GM21786 (cell line): ENCODE measurements around the gene RABGAP1L.
"Not testable (repeated sequence)": the region's sequence is repeated elsewhere in the genome, so short reads cannot be mapped to it uniquely, and the experiment has no call there.

Source experiments
- ATAC-seq: cut with Tn5 transposase; IDR thresholded peaks from one replicate; pipeline ENCODE4 v1.9.1; 2021; ENCODE audit not compliant: unreplicated experiment

RABGAP1L gene

DNA sequence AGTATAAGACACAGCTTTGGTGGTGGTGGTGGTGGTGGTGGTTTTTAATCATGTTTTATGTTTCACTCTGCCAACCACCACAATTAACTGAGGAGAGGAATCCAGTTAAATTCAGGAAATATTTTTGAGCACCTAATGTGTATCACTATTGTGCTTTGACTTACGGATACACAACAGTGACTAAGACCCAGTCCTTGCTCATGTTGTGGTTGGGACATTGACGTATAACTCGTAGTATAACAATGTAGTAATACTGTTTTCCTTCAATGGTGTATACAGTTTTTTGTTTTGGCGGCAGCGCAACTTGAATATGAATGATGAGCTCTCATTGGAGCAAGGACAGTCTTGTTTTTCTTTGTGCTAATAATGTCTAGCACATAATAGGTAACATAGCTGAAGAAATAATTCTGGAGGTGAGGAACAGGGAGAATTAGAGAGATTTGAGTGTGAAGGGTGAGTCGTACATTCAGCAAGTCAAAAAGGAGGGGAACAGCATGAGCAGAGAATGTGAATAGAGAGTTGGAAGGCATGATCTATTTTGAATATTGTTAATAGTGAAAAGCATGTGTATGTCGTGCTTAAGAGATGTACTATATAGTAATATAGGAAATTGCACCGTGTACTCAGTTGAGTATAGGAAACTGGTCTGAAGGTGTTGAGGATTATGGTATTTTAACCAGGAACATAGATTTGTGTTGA, 845.9 kb downstream of the RABGAP1L start:
- no peak for ATAC-seq

- no peak for ATAC-seq
Observed at GRCh38 chr1:175009532-175009931, 850.2 kb downstream of the RABGAP1L start.

- no peak for ATAC-seq
Observed at GRCh38 chr1:175013445-175013844, 854.1 kb downstream of the RABGAP1L start.

DNA sequence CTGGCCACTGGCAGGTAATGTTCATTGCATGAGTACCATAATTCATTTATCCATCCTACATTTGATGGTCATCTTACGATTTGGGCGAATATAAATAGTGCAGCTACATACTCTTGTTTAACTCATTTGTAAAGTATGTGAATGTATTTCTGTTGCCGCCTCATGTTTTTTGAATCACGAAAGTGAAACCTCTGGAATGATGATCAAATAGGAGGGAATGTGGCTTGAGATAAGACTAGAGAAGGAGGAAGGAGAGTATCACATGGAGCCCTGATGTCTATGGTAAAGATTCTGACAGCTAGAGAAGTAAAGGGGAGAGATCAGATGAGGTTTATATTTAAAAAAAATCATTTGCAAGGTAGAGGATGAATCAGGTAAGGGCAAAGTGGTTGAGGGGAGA, 855.9 kb downstream of the RABGAP1L start:
- no peak for ATAC-seq

GRCh38 chr1:175019524-175019923, 860.2 kb downstream of the RABGAP1L start:
- no peak for ATAC-seq

- peak; percentile 92 for ATAC-seq
Observed at GRCh38 chr1:175023043-175023921, 864.0 kb downstream of the RABGAP1L start, which contains the start of gene MRPS14. TSS of gene MRPS14 (minus strand) at chr1:175023425. CDS start at chr1:175023408, 17 bp downstream.

GRCh38 chr1:175023922-175024242, 864.6 kb downstream of the RABGAP1L start:
- ATAC-seq: not testable (repeated sequence)

- ATAC-seq: no peak
Observed at GRCh38 chr1:175024773-175025172, 865.5 kb downstream of the RABGAP1L start.

GRCh38 chr1:175033953-175034352, 874.6 kb downstream of the RABGAP1L start:
- no peak for ATAC-seq

- no peak for ATAC-seq
Observed at GRCh38 chr1:175034775-175035174, 875.5 kb downstream of the RABGAP1L start.

DNA sequence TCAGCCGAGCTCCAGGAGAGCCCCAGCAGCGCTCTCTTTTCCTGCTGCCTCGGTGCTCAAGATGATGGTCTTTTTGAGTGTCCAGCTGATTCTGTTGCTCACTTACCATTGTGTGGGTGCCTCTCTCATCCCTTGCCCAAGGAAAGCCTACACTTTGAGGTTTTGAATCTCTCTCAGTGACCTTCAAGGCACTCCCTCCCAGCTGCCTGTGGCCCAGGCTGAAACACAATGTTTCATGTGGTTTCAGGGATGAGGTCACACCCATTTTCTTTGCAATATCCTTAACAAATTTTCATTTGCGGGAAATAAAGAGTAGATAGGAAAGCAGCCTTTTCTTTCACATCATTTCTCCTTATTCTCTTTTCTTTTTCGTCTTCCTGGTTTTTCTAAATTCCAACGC, 876.5 kb downstream of the RABGAP1L start:
- no peak for ATAC-seq

DNA sequence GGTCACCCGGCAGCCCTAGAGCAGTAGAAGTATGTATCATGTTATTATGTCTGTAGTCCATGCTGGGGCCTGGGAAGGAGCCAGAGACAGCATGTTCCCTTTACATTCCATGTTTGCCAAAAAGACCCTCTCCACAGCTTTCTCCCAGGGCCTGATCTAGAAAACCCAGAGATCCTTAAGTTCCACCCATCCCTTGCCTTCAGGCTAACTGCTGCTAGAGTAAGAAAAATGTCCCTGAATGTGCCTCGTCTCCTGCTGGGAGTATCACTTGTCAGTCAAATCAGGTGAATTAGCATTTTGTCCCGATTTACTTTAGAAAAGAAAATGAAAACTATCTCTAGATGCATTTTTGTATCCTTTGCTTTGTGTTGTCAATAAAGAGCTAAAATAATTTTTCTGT, 877.2 kb downstream of the RABGAP1L start:
- no peak for ATAC-seq

DNA sequence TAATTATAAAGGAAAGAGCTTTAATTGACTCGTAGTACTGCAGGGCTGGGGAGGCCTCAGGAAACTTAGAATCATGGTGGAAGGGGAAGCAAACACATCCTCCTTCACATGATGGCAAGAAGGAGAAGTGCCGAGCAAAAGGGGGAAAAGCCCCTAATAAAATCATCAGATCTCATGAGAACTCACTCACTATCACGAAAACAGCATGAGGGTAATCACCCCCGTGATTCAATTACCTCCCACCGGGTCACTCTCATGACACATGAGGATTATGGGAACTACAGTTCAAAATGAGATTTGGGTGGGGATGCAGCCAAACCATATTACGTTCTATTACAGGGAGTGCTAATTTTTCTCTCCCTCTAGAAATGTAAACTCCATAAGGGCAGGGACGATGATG, 878.1 kb downstream of the RABGAP1L start:
- no peak for ATAC-seq

DNA sequence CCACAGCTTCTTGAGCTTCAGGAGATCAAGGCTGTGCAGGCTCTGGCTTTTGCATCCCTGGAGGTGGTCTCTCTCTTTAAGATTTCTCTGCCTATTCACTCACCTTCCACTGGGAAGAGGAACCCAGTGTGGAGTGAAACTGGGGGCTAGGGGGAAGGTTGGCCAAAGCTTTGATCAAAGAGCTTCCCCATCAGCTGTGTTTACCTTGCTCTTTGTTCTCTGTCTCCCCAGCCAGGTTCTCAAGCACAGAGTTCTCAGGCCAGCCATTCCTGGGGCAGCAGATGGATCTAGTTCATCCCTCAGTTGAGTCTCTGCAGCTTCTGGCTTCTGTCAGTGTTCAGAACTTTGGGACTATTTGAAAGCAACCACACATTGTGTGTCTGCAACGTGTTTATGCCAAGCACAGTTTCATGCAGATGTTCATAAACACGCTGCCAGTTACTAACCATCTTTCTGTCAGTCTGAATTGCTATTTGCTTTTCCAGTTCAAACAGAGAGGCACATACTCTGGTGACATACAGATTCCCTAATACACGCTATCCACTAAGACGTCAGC, 881.1 kb downstream of the RABGAP1L start:
- ATAC-seq: no peak

- ATAC-seq: no peak
Observed at GRCh38 chr1:175042650-175043049, 883.3 kb downstream of the RABGAP1L start.

DNA sequence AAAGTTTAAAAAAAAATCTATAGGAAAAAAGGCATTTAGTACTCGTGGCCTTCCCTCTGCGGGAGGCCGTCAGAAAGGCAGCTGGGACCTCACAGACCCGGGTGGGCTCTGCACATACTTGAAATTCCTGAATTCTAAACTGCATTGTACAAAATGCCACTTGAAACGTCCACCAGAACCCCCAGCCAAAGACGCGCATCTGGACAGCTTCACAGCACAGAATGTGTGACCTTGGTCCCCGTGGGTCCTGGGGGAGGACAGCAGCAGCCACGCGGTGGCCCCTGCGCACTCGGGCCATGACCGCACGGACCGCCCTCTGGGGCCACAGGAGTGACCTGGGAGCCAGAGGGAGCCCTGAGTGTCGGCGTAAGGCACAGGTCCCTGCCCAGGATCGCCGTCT, 884.5 kb downstream of the RABGAP1L start:
- ATAC-seq: no peak

GRCh38 chr1:175044591-175044990, 885.3 kb downstream of the RABGAP1L start:
- ATAC-seq: not testable (repeated sequence)
